Measurements from ENCODE around the gene GRID1.

GRCh38 chr10:86164960-86165630 is 201.5 kb downstream of the GRID1 start:
- TF ChIP-seq ZNF830 (CRISPR knock-in tag; IDR thresholded peaks at IDR 0.05) (no peak), ZNF140 (CRISPR knock-in tag; IDR thresholded peaks at IDR 0.05) (no peak), CTCF (IDR thresholded peaks at IDR 0.05 in 2 of 3, conservative IDR thresholded peaks at IDR 0.05 in 1 of 3; ENCODE audit: insufficient read depth in 2 of 3, low read depth in 1 of 3, low read length in 3 of 3) (no peak), RFX5 (IDR thresholded peaks at IDR 0.05; ENCODE audit: low read depth, low read length) (no peak), FOS (IDR thresholded peaks at IDR 0.05; ENCODE audit: extremely low read depth, insufficient read length) (no peak), RBFOX2 (IDR thresholded peaks at IDR 0.05; ENCODE audit: low read depth, low read length) (no peak), CEBPZ (IDR thresholded peaks at IDR 0.05; ENCODE audit: borderline replicate concordance, low read depth, low read length) (no peak), MTA1 (IDR thresholded peaks at IDR 0.05; ENCODE audit: borderline replicate concordance) (no peak), HNRNPLL (IDR thresholded peaks at IDR 0.05; ENCODE audit: low read depth, low read length, poor library complexity, severe bottlenecking) (no peak), CREBBP (IDR thresholded peaks at IDR 0.05; ENCODE audit: low read depth, low read length) (no peak), GATA2 (CRISPR knock-in tag; IDR thresholded peaks at IDR 0.05) (no peak), EP300 (IDR thresholded peaks at IDR 0.05; ENCODE audit: low read length) (no peak), E2F5 (CRISPR knock-in tag; IDR thresholded peaks at IDR 0.05) (no peak), ATF2 (CRISPR knock-in tag; IDR thresholded peaks at IDR 0.05) (no peak)
